BJ (cell line): ENCODE data around the gene TRIM46. TPM values are rescaled to one million over a fixed set of nuclear protein-coding genes. Genes with fewer than 3 reads are reported as not detected.

Experiments
- CTCF ChIA-PET: fragments of 350-600 bp; formaldehyde crosslinking; extraction: SDS; loops from one replicate; lab custom pipeline; 2021; ENCODE audit warnings: antibody characterized with exemption, inconsistent platforms; lab: Yijun Ruan, JAX
- POLR2A ChIA-PET: fragments of 300-600 bp; sonication (Branson Sonifier 250); formaldehyde crosslinking; extraction: SDS; loops from one replicate; lab custom pipeline; 2021; ENCODE audit warnings: antibody characterized with exemption; lab: Charles Lee
- DNase-seq: peaks from one replicate; pipeline ENCODE4 v3.0.0-alpha.2; 2011; ENCODE audit warnings: low read depth
- H3K27me3 ChIP-seq: 2 replicates; pipeline ENCODE4 v1.6.0; 2011; ENCODE audit warnings: low read length; ENCODE audit not compliant: control insufficient read depth, insufficient read depth
- H3K36me3 ChIP-seq: 2 replicates; pipeline ENCODE4 v1.5.1; 2011; ENCODE audit warnings: low read length; ENCODE audit not compliant: control insufficient read depth, insufficient read depth
- H3K4me3 ChIP-seq: 2 replicates; pipeline ENCODE4 v1.5.1; 2011; ENCODE audit warnings: low read depth, mild to moderate bottlenecking, control low read depth, low read length
- polyA plus RNA-seq: library from polyadenylated mRNA; depleted of rRNA; stranded (reverse); fragments of >200 nt; gene quantifications from 2 replicates; pipeline ENCODE4 v1.2.3, GENCODE V29; 2011
- TF ChIP-seq, protein P1 (sequence below): IDR thresholded peaks from 2 replicates; pipeline ENCODE4 v1.5.1; 2011; ENCODE audit warnings: low read depth, mild to moderate bottlenecking, control low read depth, inconsistent platforms, low read length, moderate library complexity; ENCODE audit not compliant: insufficient read depth

The TRIM46 gene
- polyA plus RNA-seq, 1 experiment: 5.4 TPM

DNA sequence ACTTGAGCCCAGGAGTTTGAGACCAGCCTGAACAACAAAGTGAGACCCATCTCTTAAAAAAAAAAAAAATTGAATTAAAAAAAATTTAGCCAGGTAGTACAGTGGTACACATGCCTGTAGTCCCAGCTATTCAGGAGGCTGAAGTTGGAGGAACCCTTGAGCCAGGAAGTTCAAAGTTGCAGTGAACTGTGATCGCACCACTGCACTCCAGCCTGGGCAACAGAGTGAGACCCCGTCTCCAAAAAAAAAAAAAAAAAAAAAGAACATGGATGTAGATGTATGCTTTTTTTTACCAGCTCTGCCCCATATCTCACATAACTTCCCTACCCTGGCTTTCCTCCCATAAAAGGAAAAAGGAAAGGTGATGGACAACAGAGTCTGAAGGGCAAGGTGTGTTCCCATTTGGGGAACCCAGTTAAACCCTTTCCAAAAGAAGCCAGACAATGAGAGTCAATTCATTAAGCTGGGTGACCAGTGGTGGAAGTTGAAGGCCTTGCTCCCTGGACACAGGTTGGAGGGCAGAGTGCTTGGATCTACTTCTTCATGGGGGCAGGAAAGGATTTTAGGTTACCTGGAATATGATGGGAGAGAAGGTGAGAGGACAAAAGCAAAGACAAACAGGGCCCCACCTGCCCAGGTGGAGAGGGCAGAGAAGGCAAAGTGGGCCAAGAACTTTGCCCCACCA is 3.4 kb upstream of the TRIM46 start:
- H3K4me3 ChIP-seq: no peak overlapping the region
- TF ChIP-seq, protein P1, sequence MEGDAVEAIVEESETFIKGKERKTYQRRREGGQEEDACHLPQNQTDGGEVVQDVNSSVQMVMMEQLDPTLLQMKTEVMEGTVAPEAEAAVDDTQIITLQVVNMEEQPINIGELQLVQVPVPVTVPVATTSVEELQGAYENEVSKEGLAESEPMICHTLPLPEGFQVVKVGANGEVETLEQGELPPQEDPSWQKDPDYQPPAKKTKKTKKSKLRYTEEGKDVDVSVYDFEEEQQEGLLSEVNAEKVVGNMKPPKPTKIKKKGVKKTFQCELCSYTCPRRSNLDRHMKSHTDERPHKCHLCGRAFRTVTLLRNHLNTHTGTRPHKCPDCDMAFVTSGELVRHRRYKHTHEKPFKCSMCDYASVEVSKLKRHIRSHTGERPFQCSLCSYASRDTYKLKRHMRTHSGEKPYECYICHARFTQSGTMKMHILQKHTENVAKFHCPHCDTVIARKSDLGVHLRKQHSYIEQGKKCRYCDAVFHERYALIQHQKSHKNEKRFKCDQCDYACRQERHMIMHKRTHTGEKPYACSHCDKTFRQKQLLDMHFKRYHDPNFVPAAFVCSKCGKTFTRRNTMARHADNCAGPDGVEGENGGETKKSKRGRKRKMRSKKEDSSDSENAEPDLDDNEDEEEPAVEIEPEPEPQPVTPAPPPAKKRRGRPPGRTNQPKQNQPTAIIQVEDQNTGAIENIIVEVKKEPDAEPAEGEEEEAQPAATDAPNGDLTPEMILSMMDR: no peak
- ChIA-PET CTCF (interaction anchor here (0.6 to 11.3 kb wide), 4 partner anchors 23 to 85 kb away, joined by 3 to 259 read pairs (median 26); no protein-coding TSS in a partner anchor), POLR2A (no interaction called here)
- peaks cover 2% of the 10 kb centered on the region; the same call in 1 of the 2 replicates for H3K36me3 ChIP-seq
- no peak for DNase-seq
- H3K27me3 ChIP-seq: peaks cover 4% of the 10 kb centered on the region; the same call in 1 of the 2 replicates

DNA sequence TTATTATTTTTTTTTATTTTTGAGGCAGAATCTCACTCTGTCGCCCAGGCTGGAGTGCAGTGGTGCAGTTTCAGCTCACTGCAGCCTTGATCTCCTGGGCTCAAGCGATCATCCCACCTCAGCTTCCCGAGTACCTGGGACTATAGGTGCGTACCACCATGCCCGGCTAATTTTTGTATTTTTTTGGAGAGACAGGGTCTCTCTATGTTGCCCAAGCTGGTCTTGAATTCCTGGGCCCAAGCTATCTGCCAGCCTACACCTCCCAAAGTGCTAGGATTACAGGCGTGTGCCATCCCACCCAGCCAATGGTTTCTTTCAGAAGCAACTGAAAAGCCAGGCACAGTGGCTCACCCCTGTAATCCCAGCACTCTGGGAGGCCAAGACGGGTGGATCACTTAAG is 2.8 kb upstream of the TRIM46 start:
- ChIA-PET POLR2A (no interaction called here), CTCF (interaction anchor here (1.7 to 11.3 kb wide), 3 partner anchors 23 to 85 kb away, joined by 5 to 259 read pairs (median 46); no protein-coding TSS in a partner anchor)
- no peak for DNase-seq
- TF ChIP-seq, protein P1: no peak
- no peak overlapping the region for H3K4me3 ChIP-seq
- H3K27me3 ChIP-seq: peaks cover 4% of the 10 kb centered on the region; the same call in 1 of the 2 replicates
- H3K36me3 ChIP-seq: peaks cover 2% of the 10 kb centered on the region; the same call in 1 of the 2 replicates

DNA sequence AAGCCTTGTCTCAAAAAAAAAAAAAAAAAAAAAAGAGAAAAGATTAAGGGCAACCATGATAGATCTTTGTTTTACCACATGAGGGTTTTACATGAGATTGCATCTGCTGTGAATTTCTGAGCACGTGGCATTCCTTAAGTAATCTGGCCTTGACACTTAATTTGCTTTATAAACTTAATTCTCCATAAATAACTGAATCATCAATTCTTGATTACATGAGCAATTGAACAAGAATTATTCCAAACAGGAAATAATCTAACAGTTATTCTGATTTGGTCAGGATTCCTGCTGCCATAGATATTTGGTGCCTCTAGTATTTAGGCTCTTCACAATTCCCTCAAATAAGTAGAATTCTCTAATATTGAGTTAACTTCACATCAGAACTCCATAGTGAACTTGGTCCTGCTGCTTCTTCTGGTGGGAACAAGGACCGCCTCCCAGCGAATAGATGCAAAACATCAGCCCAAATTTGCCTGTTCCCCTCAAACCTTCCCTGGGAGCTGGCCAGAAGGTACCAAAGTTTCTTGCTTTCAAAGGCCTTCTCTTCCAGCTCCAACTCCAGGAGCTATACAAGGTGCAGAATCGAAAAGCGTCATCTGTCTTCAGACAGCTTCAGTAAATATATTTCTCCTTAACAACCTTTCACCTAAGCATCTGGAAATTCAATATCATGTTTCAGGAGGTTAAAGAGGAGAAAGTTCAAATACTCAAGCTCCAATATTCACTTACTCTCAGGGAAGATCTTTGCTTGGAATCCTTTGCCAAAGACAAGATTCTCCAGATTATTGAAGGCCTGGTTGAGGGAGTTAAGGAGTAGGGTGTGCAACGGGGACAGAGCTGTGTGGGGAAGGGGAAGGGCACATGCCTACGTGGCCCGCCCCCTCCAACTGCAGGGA is 1.6 kb upstream of the TRIM46 start:
- CTCF ChIA-PET: interaction anchor here (0.8 to 11.3 kb wide), 22 partner anchors 9 to 198 kb away, joined by 3 to 259 read pairs (median 6); partner anchors contain the start of genes ADAM15, CKS1B, SLC50A1 and THBS3
- DNase-seq: no peak
- POLR2A ChIA-PET: no interaction called here
- TF ChIP-seq, protein P1: no peak
- H3K27me3 ChIP-seq: no peaks in the 10 kb centered on the region
- H3K4me3 ChIP-seq: peak overlapping the region; percentile 97
- peaks cover 6% of the 10 kb centered on the region for H3K36me3 ChIP-seq

DNA sequence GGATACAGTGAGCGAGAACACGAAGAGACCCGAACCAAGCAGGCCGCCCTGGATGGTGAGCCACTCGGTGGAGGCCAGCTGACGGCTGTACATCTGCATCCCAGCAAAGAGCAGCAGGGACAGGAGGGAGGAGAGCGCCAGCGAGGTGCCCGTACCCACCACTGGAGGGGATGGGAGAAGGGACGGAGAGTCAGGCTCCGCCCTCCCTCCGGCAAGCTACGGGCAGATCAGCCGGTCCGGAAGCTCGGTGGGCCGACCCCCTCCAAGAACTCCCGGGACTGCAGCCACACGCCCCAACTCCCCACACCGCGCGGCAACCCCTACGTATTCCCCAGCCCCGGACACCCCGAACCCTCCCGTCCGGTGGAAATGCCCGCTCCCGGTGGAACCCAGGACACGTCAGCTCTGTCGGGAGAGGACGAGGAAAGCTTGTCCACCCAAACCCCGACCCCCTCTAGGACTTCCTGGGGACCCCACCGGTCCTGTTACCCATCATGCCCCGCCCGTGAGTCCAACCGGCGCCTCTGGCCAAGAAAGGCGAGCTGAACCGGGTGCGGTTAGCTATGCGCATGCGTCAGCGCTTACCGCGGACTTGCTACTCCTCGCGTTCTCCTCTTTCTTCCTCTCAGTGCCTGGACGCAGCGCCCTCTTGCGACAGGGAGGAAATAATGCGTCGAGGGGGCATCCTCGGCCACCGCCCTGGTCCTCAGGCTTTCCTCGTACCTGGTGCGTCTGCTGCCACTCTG is 744 bp upstream of the TRIM46 start, which contains the start of gene KRTCAP2:
Gene KRTCAP2 (minus strand): TSS at position 573 of the 746 bp plus-strand sequence. CDS start 80 bp downstream, at position 493.
- Histone ChIP-seq H3K27me3 (no peaks in the 10 kb centered on the region), H3K4me3 (peak within 1 kb of the TSS; percentile 97), H3K36me3 (peaks cover 12% of the 10 kb centered on the region)
- TF ChIP-seq, protein P1: peak; percentile 98
- peak; percentile 73 for DNase-seq
- ChIA-PET POLR2A (no interaction called here), CTCF (interaction anchor here (0.6 to 11.3 kb wide), 34 partner anchors 10 to 604 kb away, joined by 3 to 259 read pairs (median 4); partner anchors contain the start of genes ADAM15, CKS1B, SLC50A1 and THBS3)
